Stromal cell of bone marrow (primary cell): Measurements from ENCODE around the gene MGAT4C.
A peak's percentile ranks its signal among the peaks of the same experiment; 100 is the strongest.
"Not testable (repeated sequence)": the region's sequence is repeated elsewhere in the genome, so short reads cannot be mapped to it uniquely, and the experiment has no call there.

ENCODE experiments used
- DNase-seq: peaks from one replicate; pipeline ENCODE4 v3.0.0-alpha.2; 2012; ENCODE audit warnings: low read depth

The MGAT4C gene

DNA sequence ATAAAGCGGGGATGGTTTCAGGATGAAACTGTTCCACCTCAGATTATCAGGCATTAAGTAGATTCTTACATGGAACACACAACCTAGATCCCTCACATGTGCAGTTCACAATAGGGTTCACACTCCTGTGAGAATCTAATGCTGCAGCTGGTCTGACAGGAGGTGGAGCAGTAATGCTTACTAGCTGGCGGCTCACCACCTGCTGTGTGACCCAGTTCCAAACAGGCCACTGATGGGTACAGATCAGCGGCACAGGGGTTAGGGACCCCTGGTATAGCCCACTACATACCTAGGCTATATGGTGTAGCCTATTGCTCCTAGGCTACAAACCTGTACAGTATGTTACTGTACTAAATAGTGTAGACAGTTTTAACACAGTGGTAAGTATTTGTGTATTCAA lies 129.3 kb downstream of the MGAT4C start:
- not testable (repeated sequence) for DNase-seq

DNA sequence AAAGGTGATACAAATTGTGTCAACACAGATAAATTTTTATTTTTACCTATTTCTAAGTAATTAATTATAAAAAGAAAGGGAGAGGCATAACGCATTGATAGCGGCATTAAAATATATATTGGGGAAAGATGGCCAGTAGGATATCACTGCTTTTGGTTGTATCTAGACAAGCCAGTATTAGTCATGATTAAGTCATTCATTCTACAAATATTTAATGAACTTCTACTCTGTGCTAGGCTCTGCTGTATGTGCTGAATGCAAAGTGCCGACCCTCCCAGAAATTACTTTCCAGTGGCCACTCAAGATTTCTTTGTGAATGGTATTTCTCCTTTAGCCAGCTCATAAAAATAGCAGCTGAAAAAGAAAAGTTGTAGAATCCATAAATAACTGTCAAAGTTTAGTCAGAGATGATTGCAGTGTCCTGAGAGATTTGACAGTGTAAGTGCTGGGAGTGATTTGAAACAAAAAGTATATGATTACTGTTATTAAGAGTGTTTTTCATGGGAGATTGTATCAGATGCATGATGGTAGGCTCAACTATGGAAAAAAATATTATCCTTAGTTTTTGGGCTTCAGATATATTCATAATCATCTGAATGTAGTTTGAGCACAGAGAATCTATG lies 133.2 kb downstream of the MGAT4C start:
- DNase-seq: no peak

DNA sequence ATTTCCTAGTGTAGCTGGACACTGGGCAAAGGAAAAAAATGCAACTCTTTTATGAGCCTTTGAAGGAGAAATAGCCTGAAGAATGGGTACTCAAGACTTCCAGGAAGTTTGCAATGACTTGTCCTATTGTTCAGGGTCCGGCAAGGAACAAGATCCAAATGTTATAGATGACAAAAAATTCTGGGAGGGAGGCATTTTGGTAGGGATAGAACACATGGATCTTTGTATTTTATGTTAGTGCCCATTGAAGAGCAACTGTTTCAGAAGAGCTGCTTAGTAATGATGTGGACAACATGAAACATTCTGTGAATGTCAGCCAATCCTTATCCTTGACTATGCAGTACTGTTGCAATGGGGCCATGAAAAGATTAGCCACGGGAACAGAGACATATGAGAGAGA lies 138.0 kb downstream of the MGAT4C start:
- DNase-seq: no peak

DNA sequence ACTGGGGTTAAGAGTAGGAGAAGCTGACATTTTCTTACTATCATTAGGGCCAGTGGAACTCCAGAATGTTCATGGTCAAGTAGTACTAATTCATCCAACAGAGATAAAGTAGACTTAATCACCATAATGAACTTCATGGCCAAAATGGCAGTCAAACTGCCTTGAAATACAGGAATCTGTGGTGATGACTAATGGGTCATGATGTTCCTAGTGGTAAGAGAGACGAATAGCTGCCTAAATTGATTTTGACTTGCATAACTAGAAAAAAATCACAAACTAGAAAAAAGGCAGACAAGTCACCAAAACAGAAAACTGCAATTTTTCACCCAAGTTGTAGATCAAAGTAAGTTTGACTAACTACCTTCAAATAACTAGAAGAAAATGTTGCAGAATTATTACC lies 138.5 kb downstream of the MGAT4C start:
- DNase-seq: peak; percentile 10

DNA sequence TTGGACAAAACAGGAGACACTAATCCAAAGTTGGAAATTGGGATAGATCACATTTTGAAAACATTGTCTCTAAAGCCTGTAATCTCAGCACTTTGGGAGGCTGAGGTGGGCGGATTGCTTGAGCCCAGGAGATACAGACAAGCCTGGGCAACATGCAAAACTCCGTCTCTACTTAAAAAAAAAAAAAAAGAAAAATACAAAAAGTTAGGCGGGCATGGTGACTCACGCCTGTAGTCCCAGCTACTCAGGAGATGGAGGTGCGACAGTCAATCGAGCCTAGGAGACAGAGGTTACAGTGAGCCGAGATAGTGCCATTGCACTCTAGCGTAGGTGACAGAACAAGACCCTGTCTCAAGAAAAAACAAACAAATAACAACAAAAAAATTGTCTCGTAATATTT lies 152.1 kb downstream of the MGAT4C start:
- no peak for DNase-seq

DNA sequence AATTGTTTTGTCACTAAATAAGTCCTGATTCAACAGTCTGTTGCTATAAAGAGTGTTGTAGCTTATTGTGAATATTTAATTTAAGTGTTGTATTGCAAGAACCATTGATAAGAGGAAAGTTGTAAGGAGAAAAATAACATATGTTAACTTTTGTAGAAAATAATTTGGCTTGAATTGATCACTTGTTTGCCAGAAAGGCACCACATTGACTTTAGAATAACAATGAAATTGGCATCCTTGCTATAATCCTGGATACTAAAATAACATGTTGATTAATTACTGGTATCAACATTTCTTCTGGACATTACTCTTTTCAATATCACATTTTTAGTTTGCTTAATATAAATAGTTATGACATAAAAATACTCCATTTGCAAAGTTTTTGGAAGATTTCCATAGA lies 159.0 kb downstream of the MGAT4C start:
- no peak for DNase-seq

DNA sequence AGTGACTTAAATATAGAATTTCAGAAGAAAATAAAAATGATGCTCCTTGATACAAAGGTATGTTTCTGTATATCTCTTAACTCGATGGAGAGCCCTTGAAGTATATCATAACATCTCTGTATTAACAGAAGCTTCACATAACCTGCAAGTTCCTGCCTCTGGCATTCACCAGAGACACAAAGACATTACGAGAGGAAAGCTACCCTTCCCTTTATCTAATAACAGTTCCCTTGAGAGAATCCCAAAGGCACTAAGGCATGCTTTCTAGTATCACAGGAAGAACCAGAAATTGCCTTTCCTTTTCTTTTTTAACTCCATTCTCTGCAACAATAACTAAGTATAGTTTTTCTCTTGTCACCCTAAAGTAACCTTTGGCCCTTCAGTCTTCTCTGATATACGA lies 164.5 kb downstream of the MGAT4C start:
- no peak for DNase-seq

DNA sequence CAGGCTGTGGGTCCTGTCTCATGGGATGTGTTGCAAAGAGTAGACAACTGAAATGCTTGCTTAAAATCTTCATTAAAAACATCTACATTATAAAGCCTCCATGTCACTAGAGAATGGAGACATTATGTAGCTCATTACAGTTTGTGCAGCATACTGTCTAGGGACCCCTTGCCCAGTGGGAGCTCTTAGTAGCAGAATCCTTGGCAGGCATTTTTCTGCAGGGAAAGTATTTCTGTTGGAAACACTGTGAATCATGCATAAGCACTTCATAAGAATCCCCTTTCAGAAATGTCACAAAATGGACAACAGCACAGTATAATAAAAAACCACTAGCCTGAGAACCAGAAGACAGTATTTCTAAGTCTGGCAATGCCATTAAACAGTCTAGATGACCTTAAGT lies 174.3 kb downstream of the MGAT4C start:
- DNase-seq: no peak

DNA sequence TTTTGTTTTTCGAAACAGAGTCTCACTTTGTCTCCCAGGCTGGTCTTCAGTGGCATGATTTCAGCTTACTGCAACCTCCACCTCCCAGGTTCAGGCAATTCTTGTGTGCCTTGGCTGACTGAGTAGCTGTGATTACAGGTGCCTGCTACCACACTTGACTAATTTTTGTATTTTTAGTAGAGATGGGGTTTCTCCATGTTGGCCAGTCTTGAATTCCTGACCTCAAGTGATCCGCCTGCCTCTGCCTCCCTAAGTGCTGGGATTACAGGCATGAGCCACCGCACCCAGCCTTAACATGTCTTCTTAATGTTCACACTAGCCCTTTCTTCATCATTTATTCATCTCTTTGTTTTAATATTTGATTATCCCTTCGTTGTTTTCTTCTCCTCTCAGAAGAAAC lies 197.1 kb downstream of the MGAT4C start:
- DNase-seq: not testable (repeated sequence)

DNA sequence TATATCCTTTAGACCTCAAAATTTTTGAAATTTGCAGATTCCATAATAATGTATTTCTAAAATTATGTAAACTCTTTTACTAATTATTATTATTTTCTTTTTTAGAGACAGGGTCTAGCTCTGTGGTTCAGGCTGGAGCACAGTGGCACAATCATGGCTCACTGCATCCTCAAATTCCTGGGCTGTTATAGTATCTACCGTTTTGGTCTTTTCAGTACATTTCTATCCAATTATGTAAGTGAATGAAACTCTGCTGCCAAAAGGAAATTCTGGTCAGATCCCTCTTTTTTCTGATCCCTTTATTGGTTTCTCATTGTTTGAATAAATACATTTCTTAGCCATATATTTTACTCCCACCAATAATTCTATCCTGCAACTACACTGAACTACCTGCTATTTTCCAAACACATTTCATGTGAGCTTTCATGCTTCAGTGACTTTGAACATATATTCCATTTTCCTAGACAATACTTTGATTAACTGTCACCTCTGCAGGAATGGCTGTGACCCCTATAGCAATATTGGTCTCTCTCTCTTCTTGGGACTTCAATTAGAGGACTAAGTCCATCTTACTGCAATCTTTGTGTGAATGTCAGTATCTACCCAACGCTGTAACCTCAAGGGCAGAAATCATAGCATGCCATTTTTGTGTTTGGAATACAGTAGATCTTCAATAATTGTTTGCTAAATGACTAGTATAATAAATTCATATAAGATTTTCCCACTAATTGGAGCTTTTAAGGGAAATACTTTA lies 198.9 kb downstream of the MGAT4C start:
- DNase-seq: no peak

DNA sequence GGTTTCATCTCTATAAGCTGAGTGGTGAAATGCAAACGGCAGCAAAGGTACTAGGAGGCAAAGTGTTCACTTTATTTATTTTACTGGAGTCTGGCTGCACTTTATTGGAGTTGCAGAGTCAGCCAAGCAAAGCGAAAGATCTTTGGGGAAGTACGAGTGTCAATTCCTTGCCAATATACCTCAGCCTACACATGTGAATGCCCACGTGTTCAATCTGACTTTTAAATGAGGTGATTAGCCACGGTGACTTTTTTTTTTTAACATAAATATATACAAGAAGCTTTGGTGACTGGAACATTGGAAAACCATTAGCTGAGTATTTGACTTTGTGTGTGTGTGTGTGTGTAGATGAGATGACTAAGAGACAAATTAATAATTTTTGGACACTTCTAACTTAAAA lies 203.3 kb downstream of the MGAT4C start:
- no peak for DNase-seq

DNA sequence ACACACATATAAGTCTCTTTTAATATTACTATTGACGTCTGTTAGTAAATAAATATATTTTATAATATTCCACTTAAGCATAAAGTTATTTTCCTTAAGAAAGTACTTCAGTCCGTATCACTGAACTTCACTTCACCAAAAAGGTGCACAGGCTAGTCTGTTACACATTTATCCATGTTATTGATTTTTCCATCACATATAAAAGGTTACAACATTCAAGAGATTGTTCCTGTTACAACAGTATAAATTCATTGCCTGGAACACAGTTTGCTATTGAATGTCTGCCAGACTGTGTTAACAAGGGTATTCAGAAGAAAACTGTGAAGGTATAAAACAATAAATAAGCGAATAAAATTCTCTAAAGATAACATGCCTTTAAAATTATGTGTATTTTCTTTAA lies 206.2 kb downstream of the MGAT4C start:
- DNase-seq: no peak

DNA sequence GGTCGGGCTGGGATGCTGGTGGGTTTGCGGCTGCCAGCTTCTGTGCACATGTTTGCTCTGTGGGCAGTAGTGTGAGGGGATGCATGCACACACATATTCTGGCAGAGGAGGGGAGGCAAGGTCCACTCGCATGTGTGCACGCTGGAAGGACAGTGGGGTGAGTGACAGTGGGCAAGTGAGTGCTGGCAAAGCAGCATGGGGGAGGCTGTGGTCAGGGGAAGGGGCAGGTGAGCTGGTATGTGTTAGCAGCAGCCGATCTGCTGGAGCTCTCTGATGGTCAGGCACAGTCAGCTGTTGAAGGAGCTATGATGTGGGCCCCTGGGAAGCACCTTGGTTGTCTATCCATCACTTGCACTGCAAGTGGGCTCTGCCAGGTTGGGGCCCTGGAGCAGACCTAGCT lies 211.8 kb downstream of the MGAT4C start:
- no peak for DNase-seq

DNA sequence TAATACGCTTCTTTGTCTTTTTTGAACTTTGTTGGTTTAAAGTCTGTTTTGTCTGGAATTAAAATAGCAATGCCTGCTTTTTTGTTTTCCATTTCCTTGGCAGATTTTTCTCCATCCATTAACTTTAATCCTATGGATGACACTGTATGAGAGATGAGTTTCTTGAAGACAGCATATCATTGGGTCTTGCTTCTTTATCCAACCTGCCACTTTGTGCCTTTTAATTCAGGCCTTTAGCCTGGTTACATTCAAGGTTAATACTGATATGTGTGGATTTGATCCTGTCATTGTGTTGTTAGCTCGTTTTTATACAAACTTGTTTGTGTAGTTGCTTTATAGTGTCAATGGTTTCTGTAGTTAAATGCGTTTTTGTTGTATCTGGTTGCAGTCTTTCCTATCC lies 214.1 kb downstream of the MGAT4C start:
- DNase-seq: no peak

DNA sequence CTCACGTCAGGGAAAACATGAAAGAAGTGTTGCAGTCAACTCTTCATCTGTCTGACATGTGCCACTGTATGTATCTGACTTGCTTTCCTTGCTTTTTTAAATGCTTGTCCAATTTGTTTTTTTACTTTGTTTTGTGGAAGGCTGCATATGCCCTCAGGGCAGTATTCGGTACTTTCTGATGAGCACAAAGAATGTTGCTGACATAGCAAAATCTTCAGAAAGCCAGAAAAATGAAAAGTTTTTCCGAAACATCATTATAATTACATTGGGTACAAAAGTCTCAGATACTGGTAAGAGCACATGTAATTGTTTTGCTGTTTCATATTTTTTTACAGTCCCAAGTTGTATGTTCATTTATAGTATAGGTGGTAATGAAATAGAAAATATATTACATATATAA lies 237.8 kb downstream of the MGAT4C start:
- DNase-seq: no peak

DNA sequence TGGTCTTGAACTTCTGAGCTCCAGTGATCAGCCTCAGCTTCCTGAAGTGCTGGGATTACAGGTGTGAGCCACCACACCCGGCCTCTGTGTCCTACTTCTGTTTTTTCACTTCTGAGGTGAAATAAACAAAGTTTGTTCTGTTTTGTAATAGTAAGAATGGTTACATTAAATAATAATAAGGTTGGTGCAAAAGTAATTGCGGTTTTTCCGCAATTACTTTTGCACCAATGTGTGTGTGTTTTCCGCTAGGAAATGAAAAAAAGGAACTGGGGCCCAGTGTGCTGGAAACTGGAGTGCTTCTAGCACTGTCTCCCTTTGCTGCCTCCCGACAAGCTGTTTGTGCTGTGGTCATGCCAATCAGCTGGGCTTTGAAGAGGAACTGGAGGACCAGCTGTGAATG lies 241.2 kb downstream of the MGAT4C start:
- no peak for DNase-seq

DNA sequence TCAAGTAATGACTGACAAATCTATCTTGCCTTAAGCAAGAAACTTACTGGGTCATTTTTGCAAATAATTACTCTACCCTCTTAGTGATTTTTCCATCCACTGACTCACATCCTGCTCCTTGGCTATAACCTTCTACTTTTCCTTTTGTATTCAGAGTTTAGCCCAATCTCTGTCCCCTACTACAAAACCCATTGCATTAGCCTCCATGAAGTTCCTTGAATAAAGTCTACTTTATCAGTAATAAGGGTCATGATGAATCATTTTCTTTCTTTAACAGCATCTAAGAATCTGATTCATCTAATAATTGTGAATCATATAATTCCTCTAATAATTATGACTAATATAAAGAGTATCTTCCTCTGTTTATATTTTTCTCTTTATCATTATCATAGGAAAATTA lies 249.5 kb downstream of the MGAT4C start:
- no peak for DNase-seq

DNA sequence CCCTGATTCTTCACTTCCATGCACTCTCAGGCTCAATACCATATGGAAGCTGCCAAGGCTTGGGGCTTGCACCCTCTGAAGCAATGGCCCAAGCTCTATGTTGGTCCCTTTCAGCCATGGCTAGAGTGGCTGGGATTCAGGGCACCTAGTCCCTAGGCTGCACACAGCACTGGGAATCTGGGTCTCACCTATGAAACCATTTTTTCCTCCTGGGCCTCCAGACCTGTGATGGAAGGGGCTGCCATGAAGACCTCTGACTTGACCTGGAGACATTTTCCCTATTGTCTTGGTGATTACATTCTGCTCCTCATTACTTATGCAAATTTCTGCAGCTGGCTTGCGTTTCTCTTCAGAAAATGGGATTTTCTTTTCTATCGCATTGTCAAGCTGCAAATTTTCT lies 258.1 kb downstream of the MGAT4C start:
- no peak for DNase-seq

DNA sequence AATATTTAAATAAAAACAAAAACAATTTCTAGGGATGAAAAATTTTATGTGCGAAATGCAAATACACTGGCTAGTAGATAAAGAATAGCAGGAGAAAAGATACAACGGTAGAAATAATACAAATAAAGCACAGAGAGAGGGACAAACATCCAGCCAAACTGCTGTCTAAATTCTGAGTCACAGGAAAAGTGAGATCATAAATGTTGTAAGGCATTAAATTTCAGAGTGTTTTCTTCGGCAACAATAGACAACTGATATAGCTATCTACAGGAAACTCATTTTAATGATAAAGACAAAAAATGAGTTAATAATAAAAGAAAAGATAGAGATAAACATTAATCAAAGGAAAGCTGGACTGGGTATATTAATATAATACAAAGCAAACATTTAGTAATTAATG lies 259.9 kb downstream of the MGAT4C start:
- DNase-seq: no peak

DNA sequence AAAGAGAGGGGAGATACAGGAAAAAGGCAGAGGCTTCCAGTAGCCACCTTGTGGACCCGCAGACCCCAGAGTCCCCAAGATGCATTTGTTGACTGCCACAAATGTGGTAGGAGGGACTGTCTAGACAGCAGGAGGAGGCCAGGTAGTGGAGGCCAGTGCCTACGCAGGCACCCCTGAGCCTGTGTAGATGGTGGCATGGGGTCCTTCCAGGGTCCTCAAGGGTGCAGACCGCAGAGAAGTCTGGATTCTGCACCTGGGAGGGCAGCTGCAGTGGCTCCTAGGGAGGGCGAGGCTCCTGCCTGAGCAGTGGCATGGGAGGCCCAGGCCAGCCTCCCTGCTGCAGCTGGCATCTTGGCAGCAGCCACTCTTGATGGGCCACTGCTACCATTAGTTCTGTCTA lies 262.4 kb downstream of the MGAT4C start:
- DNase-seq: no peak

DNA sequence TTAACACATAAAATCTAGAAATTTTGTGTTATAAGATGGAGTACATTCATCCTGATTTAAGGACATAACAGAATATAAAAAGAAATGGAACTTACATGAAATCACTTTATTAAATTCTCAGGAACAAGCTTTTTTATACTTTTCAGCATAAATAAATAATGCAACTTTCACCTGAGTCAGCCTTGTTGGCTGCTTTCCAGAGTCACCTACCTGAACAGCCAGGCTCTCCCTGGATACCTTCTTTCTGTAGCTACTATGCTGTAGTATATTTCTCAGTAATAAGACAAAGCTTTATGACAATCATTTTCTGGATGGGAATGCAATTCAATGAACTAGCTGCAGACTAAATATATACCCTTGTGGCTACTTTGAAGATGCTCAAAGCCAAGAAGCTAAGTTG lies 270.2 kb downstream of the MGAT4C start:
- no peak for DNase-seq

DNA sequence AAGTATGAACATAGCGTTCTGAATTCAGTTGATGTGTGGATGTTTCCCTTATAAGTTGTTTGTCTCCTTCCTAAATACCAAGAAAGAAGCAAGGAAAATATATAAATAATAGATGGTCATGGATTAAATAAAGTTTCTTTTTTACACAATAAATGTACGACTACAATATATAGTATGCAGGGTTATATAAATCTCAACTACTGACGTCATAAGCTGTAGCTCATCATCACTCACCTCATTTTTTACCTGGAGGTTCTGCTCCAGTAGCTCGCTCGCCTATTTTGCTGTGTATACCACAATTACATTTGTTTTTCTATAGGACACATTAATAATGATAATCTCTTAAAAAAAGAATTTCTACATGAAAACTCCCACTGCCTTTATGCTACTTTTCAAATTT lies 272.6 kb downstream of the MGAT4C start:
- DNase-seq: no peak

DNA sequence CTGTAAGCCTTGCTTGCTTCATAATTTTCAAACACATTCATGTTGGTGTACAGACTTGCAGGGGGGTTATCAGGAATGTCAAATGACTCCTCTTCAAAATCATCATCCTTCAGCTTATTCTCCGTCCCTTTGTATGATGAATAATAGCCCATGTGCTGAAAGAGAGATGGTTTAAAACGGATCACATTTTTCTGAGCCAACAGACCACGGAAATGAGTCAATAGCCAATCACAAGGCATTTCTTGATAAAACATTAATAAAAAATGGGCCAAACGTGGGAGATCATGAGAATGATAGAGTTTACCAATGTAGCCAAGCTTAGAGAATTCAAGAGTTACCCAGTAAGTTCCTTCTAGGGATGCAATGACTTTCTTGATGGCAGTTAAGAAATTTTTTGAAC lies 276.6 kb downstream of the MGAT4C start:
- DNase-seq: no peak

DNA sequence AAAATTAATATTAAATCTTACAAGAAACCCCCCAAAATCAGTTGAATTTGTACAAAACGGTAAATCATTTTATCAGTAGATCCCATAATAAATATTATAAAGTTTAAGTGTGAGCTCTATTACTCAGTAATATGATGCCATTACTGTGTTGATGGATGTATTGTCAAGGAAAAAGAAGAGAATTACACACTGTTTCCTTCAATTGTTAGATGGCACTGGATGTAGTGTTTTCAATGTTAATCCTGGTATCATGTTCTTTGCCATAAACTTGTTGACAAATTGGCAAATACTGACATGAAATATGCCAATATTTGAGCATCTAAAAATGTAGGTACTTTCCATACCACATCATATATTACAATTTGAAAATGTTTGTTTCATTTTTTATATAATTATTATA lies 280.5 kb downstream of the MGAT4C start:
- DNase-seq: no peak
